Stimulated activated CD8-positive, alpha-beta memory T cell treated with anti-CD3 and anti-CD28 coated beads, Interleukin-4, amount 100 ng/mL, for 48 hours (primary cell): ENCODE results near the gene SCLY.

Experiments used
- DNase-seq: peaks from one replicate; pipeline ENCODE4 v3.0.0-alpha.2; 2020

The SCLY gene

GRCh38 chr2:238128534-238129001, 67.8 kb downstream of the SCLY start:
- DNase-seq: no peak

DNA sequence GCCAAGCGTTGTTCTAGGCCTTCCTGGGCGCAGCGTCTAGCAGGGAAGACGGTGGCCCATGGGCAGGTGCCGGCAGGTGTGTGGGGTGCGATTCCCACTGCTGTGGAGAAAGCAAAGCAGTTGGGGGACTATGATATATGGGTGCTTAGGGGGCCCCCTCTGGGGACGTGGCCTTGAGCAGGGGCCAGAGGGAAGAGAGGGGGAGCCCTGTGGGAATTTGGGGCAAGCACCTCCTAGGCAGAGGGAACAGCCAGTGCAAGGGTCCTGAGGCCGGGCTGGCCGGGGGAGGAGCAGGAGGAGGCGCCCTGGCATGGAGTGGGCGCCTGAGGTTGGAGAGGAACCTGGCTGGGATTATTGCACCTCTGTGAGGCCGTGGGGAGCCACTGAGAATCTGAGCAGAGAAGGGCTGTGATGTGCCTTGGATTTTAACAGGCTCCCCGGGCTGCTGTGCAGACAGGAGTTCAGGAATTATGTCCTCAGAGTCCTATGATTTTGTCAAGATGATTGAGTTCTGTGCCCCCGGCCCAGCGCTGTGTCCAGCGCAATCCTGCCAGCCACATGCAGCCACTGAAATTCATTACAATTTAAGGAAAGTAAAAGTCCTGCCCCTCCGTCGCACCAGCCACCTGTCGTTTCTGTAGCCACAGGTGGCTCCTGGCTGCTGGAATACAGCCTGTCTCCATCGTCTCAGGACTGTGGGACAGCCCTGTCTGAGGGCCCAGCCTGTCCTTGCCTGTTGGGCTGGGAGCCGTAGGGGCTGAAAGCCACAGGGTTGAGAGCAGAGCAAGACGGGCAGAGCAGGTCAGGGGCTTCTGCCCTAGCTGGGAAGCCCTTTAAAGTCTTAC, 68.6 kb downstream of the SCLY start:
- no peak for DNase-seq

DNA sequence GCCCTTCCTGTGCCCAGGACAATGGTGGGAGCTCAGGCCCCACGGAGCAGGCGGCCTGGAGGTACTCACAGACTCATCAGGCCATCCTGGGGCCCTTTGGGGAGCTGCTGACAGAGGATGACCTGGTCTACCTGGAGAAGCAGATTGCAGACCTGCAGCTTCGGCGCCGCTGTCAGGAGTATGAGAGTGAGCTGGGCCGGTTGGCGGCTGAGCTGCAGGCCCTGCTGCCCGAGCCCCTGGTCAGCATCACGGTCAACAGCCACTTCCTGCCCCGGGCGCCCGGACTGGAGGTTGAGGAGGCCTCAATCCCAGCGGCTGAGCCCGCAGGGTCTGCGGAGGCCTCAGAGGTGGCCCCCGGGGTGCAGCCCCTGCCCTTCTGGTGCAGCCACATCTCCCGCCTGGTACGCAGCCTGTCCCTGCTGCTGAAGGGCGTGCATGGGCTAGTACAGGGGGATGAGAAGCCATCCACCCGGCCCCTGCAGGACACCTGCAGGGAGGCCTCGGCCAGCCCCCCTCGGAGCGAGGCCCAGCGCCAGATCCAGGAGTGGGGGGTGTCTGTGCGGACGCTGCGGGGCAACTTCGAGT, 69.4 kb downstream of the SCLY start:
- no peak for DNase-seq

GRCh38 chr2:238130696-238131628, 70.2 kb downstream of the SCLY start:
- no peak for DNase-seq

DNA sequence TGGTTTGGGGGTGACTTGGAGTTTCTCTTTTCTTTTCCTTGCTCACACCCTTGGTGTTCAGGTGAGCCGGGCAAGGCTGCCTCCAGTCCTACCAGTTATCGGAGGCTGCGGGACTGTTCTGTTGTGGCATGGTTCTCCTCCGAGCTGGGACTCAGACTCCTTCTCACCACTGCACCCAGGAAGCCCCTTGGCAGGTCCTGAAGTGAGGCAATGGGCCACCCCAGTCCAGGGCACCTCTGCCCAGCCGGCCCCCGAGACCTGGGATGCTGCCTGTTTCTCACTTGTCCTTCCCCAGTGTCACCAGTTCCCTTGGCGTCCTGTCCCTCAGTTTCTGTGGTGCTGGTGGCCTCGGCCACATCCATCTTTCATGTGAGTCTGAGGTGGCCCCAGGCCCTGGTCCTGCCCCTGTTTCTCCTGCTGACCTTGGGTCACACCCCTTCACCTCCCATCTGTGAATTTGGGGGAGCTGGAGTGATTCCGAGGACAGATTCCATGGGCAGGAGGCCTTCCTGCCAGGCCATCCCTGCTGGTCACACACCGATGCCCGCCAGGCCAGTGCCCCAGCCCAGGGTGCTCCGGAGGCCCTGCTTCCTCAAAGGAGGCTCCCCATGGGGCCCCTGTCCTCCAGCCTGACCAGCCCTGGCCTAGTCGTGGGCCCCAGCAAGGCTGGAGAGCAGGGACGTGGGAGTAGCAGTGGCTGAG, 71.1 kb downstream of the SCLY start:
- DNase-seq: no peak

DNA sequence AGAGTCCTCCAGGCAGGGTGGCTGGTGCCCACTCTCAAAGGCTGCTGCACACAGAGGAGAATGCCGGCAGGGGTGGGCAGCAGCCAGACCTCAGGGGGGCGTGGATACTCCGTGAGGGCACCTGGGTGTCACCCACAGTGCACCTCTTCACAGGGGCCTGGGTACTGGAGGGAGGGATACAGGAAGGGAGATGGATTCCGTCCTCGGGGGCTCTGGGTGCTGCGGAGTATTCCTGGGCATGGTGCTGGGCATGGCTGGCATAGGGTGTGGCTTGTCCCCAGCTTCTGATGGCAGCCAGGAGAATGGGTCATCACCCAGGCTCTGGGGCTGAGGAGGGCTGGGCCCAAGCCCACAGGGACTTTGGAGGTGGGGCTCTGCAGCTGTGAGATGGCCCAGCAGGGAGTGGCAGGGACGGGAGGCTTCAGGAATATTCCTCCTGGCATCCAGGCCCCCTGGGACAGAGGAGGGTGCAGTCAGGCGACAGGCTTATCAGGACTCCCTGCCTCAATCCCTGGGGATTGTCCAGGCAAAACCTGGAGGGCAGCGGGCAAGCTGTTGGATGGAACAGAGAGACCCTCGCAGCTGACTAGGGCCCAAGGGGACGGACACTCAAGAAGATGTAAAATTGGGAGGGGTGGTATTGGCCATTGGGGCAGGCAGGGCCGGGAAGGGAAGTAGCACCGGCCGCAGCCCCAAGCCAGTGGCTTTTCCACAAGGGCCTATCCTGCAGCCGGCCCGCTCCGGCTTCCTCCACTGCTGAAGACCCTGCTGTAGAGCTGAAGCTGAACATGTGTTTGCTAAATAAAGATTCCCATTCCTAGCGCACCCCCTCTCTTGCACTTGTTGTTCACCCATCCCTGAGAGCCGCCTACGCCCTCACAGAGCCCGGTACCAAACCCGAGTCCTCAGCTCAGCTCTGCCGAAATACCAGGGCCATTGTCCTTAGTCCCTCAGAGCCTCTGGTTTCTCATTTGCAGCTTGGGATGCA, 72.0 kb downstream of the SCLY start:
- no peak for DNase-seq

DNA sequence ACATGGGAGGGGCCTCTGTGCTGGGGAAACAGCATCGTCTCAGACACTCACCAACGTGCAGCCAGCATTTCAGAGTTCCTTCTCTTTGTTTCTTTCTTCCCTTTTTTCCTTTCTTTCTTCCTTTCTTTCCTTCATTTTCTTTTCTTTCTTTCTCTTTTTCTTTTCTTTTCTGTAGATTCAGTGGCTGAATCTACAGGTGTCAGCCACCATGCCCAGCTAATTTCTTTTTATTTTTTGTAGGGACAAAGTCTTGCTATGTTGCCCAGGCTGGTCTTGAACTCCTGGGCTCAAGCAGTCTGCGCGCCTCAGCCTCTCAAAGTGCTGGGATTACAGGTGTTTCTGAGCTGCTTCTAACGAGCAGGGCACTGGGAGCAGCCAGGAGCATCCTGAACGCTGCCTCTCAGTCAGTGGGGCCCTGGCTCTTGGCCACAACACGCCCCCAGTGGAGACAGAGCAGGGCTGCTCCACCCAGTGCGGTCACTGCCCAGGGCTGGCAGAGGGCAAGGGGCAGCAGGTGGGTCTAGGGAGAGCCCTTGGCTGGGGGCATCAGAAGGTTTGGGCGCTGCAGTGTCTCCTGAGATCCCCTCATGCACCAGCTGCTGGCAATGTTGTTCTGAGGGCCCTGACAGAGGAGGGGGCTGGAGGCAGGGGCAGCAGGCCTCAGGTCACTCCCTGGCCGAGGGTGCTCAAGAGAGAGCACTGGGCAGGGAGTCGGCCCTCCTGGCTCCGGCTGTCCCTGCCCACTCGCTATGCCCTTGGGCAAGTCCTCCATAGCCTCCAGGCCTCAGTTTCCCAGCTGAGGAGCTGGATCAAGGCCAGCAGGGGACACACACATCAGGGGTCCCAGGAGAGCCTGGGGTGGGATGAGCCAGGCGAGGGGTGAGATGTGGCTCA, 72.9 kb downstream of the SCLY start:
- DNase-seq: no peak

DNA sequence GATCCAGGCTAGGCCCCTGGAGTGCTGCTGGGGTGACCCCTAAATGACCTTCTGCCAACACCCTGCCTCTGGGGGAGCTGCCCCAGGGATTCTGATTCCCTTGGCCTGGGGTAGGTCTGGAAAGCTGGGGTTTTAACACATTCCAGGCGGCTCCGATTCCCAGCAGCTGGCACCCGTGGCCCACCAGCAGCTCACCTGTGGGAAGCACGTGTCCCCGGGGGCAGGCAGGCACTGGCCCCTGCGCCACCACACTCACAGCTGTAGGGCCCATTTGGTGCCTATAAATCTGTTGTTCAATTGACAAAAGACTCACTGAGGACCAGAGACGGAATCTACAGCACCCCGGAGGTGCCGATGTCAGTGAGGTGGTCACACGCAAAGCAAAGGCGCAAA, 73.6 kb downstream of the SCLY start:
- no peak for DNase-seq

- no peak for DNase-seq
Observed at GRCh38 chr2:238135601-238136150, 74.9 kb downstream of the SCLY start.

GRCh38 chr2:238136820-238137537, 76.2 kb downstream of the SCLY start:
- no peak for DNase-seq

DNA sequence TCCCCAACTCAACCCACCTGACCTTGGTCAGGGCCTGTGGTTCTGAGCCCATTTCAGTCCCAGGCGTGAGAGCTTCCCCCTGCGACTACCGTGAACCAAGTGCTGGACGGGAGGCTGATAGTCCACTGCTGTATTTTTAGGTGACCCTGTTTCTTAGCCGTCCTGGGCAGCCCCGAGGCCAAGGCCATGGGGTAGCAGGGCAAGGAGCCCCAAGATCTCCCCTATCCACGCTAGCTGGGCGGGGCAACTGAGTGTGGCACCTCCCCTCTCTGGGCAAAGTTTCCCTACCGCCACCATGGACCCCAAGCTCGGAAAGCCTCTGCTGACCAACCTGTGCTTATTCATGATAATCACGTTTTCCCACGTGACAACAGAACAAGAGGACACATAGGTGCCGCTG, 77.1 kb downstream of the SCLY start:
- no peak for DNase-seq

- no peak for DNase-seq
Observed at GRCh38 chr2:238138331-238139195, 77.8 kb downstream of the SCLY start, which contains the start of gene KLHL30. KLHL30 (plus strand) TSS chr2:238138668; CDS start chr2:238140755, 2,087 bp downstream.

GRCh38 chr2:238139196-238140039, 78.6 kb downstream of the SCLY start:
- DNase-seq: peak; percentile 68

DNA sequence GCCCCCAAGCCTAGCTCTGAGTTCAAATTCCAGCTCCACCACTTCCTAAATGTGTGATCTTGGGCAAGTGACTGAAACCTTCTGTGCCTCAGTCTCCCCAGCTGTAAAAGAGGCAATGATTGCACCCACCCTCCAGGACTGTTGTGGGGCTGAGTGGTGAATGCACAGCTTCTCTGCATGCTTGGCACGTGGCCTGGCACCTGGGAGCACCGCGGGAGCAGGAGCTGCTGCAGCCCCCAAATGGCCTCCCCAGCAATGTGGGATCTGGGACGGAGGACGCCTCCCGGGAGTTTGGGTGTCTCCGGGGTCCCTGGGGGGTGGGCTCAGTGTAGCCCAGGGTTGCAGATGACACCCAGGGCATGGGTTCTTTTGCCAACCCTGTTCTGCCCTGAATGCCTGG, 79.2 kb downstream of the SCLY start:
- no peak for DNase-seq

GRCh38 chr2:238140721-238141540, 80.1 kb downstream of the SCLY start:
- DNase-seq: no peak
